NCI-H69 (cell line): Measurements from ENCODE around the gene NEU3.
"Not testable (repeated sequence)": the region's sequence is repeated elsewhere in the genome, so short reads cannot be mapped to it uniquely, and the experiment has no call there.

ENCODE experiments used
- DNase-seq: peaks from one replicate; lab custom pipeline; 2025; lab: John Stamatoyannopoulos, UW

The NEU3 gene

GRCh38 chr11:75029836-75030631, 41.3 kb downstream of the NEU3 start:
- no peak for DNase-seq

- no peak for DNase-seq
Measured at GRCh38 chr11:75031224-75031753, 42.6 kb downstream of the NEU3 start.

- peak; percentile 59 for DNase-seq
Measured at GRCh38 chr11:75031771-75032549, 43.2 kb downstream of the NEU3 start.

- no peak for DNase-seq
Measured at GRCh38 chr11:75032550-75032935, 43.8 kb downstream of the NEU3 start.

GRCh38 chr11:75033916-75034315, 45.2 kb downstream of the NEU3 start:
- no peak for DNase-seq

GRCh38 chr11:75035256-75035655, 46.5 kb downstream of the NEU3 start:
- no peak for DNase-seq

- DNase-seq = peak; percentile 86
Measured at GRCh38 chr11:75035911-75036565, 47.3 kb downstream of the NEU3 start.

- no peak for DNase-seq
Measured at GRCh38 chr11:75040167-75040770, 51.5 kb downstream of the NEU3 start.

- DNase-seq = no peak
Measured at GRCh38 chr11:75041263-75041662, 52.5 kb downstream of the NEU3 start.

GRCh38 chr11:75041821-75042220, 53.1 kb downstream of the NEU3 start:
- peak; percentile 58 for DNase-seq

GRCh38 chr11:75044381-75045170, 55.8 kb downstream of the NEU3 start:
- DNase-seq = not testable (repeated sequence)

- not testable (repeated sequence) for DNase-seq
Measured at GRCh38 chr11:75046668-75047067, 57.9 kb downstream of the NEU3 start.

- no peak for DNase-seq
Measured at GRCh38 chr11:75047191-75047590, 58.5 kb downstream of the NEU3 start.

GRCh38 chr11:75049501-75050266, 61.0 kb downstream of the NEU3 start:
- not testable (repeated sequence) for DNase-seq

- no peak for DNase-seq
Measured at GRCh38 chr11:75050516-75050915, 61.8 kb downstream of the NEU3 start.

GRCh38 chr11:75051043-75051442, 62.3 kb downstream of the NEU3 start:
- DNase-seq = no peak

- no peak for DNase-seq
Measured at GRCh38 chr11:75052457-75052856, 63.7 kb downstream of the NEU3 start.

- DNase-seq = no peak
Measured at GRCh38 chr11:75055511-75055910, 66.8 kb downstream of the NEU3 start.

GRCh38 chr11:75056814-75057213, 68.1 kb downstream of the NEU3 start:
- DNase-seq = no peak

- no peak for DNase-seq
Measured at GRCh38 chr11:75059299-75059698, 70.6 kb downstream of the NEU3 start.
